Kidney epithelial cell (primary cell): ENCODE measurements around the gene FYN. TPM values are rescaled to one million over a fixed set of nuclear protein-coding genes. Genes with fewer than 3 reads are reported as not detected.
"Not testable (repeated sequence)": the region's sequence is repeated elsewhere in the genome, so short reads cannot be mapped to it uniquely, and the experiment has no call there.

Experiments
- DNase-seq: peaks from one replicate; pipeline ENCODE4 v3.0.0-alpha.2; 2010; ENCODE audit warnings: low read depth
- H3K27me3 ChIP-seq: 2 replicates; pipeline ENCODE4 v1.6.0; 2011; ENCODE audit warnings: low read length; ENCODE audit not compliant: control insufficient read depth, insufficient read depth
- H3K36me3 ChIP-seq: 2 replicates; pipeline ENCODE4 v1.5.1; 2011; ENCODE audit warnings: low read length; ENCODE audit not compliant: control insufficient read depth, insufficient read depth
- H3K4me3 ChIP-seq: 2 replicates; pipeline ENCODE4 v1.5.1; 2011; ENCODE audit warnings: low read depth, mild to moderate bottlenecking, control low read depth, low read length
- CTCF ChIP-seq: IDR thresholded peaks from 2 replicates; pipeline ENCODE4 v1.5.1; 2011; ENCODE audit warnings: mild to moderate bottlenecking, moderate library complexity, low read length, control low read depth, inconsistent platforms; ENCODE audit not compliant: insufficient read depth, poor library complexity, severe bottlenecking
- total RNA-seq: library from RNA; depleted of rRNA; stranded (reverse); fragments of >200 nt; gene quantifications from 2 replicates; pipeline ENCODE4 v1.2.3, GENCODE V29; 2015

FYN gene
- total RNA-seq, 1 donor from 2014 or later: 133 TPM

- no peaks in the 10 kb centered on the region for H3K36me3 ChIP-seq
- H3K27me3 ChIP-seq: no peaks in the 10 kb centered on the region
- no peak for DNase-seq
- H3K4me3 ChIP-seq: no peak overlapping the region
- no peak for TF ChIP-seq CTCF
These were observed 187.7 kb downstream of the FYN start for GRCh38 chr6:111685526-111685925.

- no peaks in the 10 kb centered on the region for H3K27me3 ChIP-seq
- TF ChIP-seq CTCF: no peak
- no peak for DNase-seq
- H3K4me3 ChIP-seq: no peak overlapping the region
- no peaks in the 10 kb centered on the region for H3K36me3 ChIP-seq
These were observed 188.2 kb downstream of the FYN start for GRCh38 chr6:111685058-111685457.

- no peaks in the 10 kb centered on the region for H3K36me3 ChIP-seq
- no peak for DNase-seq
- no peaks in the 10 kb centered on the region for H3K27me3 ChIP-seq
- no peak overlapping the region for H3K4me3 ChIP-seq
- no peak for TF ChIP-seq CTCF
These were observed 189.4 kb downstream of the FYN start for GRCh38 chr6:111683749-111684267.

- Histone ChIP-seq H3K4me3 (no peak overlapping the region), H3K36me3 (no peaks in the 10 kb centered on the region), H3K27me3 (no peaks in the 10 kb centered on the region)
- no peak for DNase-seq
- TF ChIP-seq CTCF: no peak
These were observed 190.1 kb downstream of the FYN start for GRCh38 chr6:111683157-111683556.

GRCh38 chr6:111681860-111682259 is 191.4 kb downstream of the FYN start:
- Histone ChIP-seq H3K4me3 (no peak overlapping the region), H3K36me3 (no peaks in the 10 kb centered on the region), H3K27me3 (no peaks in the 10 kb centered on the region)
- no peak for TF ChIP-seq CTCF
- DNase-seq: no peak

GRCh38 chr6:111680811-111681609 is 192.2 kb downstream of the FYN start:
- not testable (repeated sequence) for H3K27me3 ChIP-seq, H3K36me3 ChIP-seq, H3K4me3 ChIP-seq, DNase-seq
